ENCODE data around the gene GALC.

Gene GALC

GRCh38 chr14:87916103-87916885, 76.7 kb downstream of the GALC start:
- Histone ChIP-seq H3K4me3 (replicated peaks; ENCODE audit: insufficient read depth, low read length) (no peak overlapping the region), H3K27me3 (ENCODE audit: insufficient read depth, poor library complexity, severe bottlenecking) (peaks cover 5% of the 10 kb centered on the region), H3K27ac (replicated peaks) (no peak overlapping the region)
- no peak for DNase-seq (ENCODE audit: low read depth in 1 of 2, low spot score in 1 of 2)
- TF ChIP-seq POLR2AphosphoS5 (IDR thresholded peaks at IDR 0.05; ENCODE audit: low read depth) (no peak), REST (IDR thresholded peaks at IDR 0.05; ENCODE audit: insufficient replicate concordance, low read depth) (no peak), GABPA (IDR thresholded peaks at IDR 0.05; ENCODE audit: low read depth) (no peak), CTCF (IDR thresholded peaks at IDR 0.05; ENCODE audit: insufficient read depth, low read length) (no peak), SPI1 (IDR thresholded peaks at IDR 0.05; ENCODE audit: borderline replicate concordance, low read depth) (no peak)

- H3K4me3 ChIP-seq (replicated peaks; ENCODE audit: insufficient read depth, low read length), result no peak overlapping the region
- H3K27ac ChIP-seq (replicated peaks), result no peak overlapping the region
- DNase-seq (ENCODE audit: low read depth in 1 of 2, low spot score in 1 of 2), result no peak
- no peaks in the 10 kb centered on the region for H3K27me3 ChIP-seq (ENCODE audit: insufficient read depth, poor library complexity, severe bottlenecking)
- TF ChIP-seq REST (IDR thresholded peaks at IDR 0.05; ENCODE audit: insufficient replicate concordance, low read depth), result no peak
- no peak for TF ChIP-seq SPI1 (IDR thresholded peaks at IDR 0.05; ENCODE audit: borderline replicate concordance, low read depth)
- no peak for TF ChIP-seq CTCF (IDR thresholded peaks at IDR 0.05; ENCODE audit: insufficient read depth, low read length)
- TF ChIP-seq GABPA (IDR thresholded peaks at IDR 0.05; ENCODE audit: low read depth), result no peak
- no peak for TF ChIP-seq POLR2AphosphoS5 (IDR thresholded peaks at IDR 0.05; ENCODE audit: low read depth)
Observed at GRCh38 chr14:87908550-87908949, 84.4 kb downstream of the GALC start.

GRCh38 chr14:87901652-87902051, 91.3 kb downstream of the GALC start:
- no peak overlapping the region for H3K4me3 ChIP-seq (replicated peaks; ENCODE audit: insufficient read depth, low read length)
- no peak for DNase-seq (ENCODE audit: low read depth in 1 of 2, low spot score in 1 of 2)
- no peak for TF ChIP-seq GABPA (IDR thresholded peaks at IDR 0.05; ENCODE audit: low read depth)
- no peak for TF ChIP-seq REST (IDR thresholded peaks at IDR 0.05; ENCODE audit: insufficient replicate concordance, low read depth)
- TF ChIP-seq SPI1 (IDR thresholded peaks at IDR 0.05; ENCODE audit: borderline replicate concordance, low read depth), result no peak
- no peak for TF ChIP-seq CTCF (IDR thresholded peaks at IDR 0.05; ENCODE audit: insufficient read depth, low read length)
- TF ChIP-seq POLR2AphosphoS5 (IDR thresholded peaks at IDR 0.05; ENCODE audit: low read depth), result no peak
- peaks cover 15% of the 10 kb centered on the region for H3K27me3 ChIP-seq (ENCODE audit: insufficient read depth, poor library complexity, severe bottlenecking)
- no peak overlapping the region for H3K27ac ChIP-seq (replicated peaks)

Data from HL-60 (cell line).